ENCODE results near the gene ST3GAL5. TPM values are rescaled to one million over a fixed set of nuclear protein-coding genes. Genes with fewer than 3 reads are reported as not detected.

The ST3GAL5 gene
- total and polyA plus RNA-seq, 2 donors (not counting 1 experiment from before 2014, with no cell fraction given): 6.2 to 10.9 TPM

DNA sequence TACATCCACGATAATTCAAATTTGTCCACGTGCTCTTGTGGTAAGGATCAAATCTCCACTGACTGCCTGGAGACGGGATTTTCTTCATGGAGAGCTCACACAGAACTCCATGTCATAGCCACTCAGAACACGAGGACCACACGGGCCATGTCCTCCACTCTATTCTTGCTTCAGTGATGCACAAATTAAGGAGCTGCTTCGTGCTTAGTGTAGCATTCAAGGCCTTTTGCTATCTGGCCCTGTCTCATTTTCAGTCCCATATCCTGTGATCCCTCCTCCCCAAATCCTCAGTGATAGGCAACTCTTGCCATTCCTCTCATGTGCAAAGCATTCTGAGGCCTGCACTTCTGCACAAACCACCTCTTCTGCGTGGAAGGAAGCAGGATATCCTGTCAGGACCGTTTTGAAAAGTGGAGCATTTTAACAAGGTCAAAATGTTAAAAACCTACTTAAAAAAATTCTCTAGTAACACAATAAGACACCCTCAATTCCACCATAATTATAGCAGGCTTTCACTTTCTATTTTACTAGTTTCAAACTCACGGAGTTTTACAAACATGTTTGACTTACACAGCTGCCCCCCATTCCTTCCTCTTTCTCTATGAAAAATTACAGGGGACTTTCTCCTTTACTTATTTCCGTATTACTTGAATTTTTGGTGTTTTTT, 35.2 kb downstream of the ST3GAL5 start:
- Histone ChIP-seq H3K4me2 (ENCODE audit: extremely low read depth, insufficient read depth, low read length) (no peak overlapping the region), H3K4me3 (replicated peaks in 1 of 4; ENCODE audit: control extremely low read depth in 1 of 4, insufficient read depth in 1 of 4, low read depth in 3 of 4, low read length in 4 of 4) (no peak overlapping the region), H3K27ac (ENCODE audit: insufficient read depth, low read length) (no peak overlapping the region), H3K9me3 (ENCODE audit: control insufficient read depth, insufficient read depth, low read depth, low read length) (no peaks in the 10 kb centered on the region), H3K4me1 (ENCODE audit: control insufficient read depth, extremely low read depth, insufficient read depth, low read length) (no peaks in the 10 kb centered on the region), H3K9ac (ENCODE audit: insufficient read depth, low read length) (no peak overlapping the region), H4K20me1 (ENCODE audit: control insufficient read depth, extremely low read depth, insufficient read depth, low read length) (no peaks in the 10 kb centered on the region), H2AFZ (ENCODE audit: low read length) (no peak overlapping the region), H3K36me3 (ENCODE audit: control insufficient read depth, insufficient read depth, low read length) (no peaks in the 10 kb centered on the region), H3K27me3 (ENCODE audit: control insufficient read depth, insufficient read depth, low read length) (no peaks in the 10 kb centered on the region), H3K79me2 (ENCODE audit: control insufficient read depth, insufficient read depth, low read length) (no peaks in the 10 kb centered on the region)
- TF ChIP-seq EZH2 (IDR thresholded peaks at IDR 0.05; ENCODE audit: low read length, missing control alignments): no peak
- DNase-seq (ENCODE audit: low read depth in 2 of 2): no peak

DNA sequence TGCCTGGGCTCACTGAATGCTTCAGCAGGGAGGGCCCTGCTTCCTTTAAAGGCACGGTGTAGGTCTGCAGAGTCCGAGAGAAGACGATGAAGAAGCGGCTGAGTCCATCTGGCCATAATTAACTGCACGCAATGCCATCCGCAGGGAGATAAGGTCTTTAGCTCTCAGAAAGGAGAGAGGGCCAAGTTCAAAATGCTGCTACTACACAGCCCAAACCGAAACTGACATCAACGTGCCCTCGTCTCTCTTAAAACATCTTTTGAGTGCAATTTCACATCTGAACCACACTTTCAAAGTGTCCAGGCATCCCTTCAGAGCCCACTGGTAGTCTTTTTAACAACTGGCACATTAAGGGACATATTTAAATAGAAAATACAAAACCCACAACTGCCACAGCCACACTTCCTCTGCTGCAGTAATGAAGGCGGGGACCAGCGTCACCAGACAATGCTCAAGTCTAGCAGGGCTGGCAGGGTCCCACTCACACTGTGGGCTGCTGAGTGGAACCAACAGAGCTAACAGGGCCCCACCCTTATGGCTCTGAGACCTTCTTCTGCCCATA, 35.8 kb downstream of the ST3GAL5 start:
- H3K4me1 ChIP-seq (ENCODE audit: control insufficient read depth, extremely low read depth, insufficient read depth, low read length): no peaks in the 10 kb centered on the region
- no peak overlapping the region for H2AFZ ChIP-seq (ENCODE audit: low read length)
- no peaks in the 10 kb centered on the region for H3K27me3 ChIP-seq (ENCODE audit: control insufficient read depth, insufficient read depth, low read length)
- H3K36me3 ChIP-seq (ENCODE audit: control insufficient read depth, insufficient read depth, low read length): no peaks in the 10 kb centered on the region
- no peak overlapping the region for H3K4me2 ChIP-seq (ENCODE audit: extremely low read depth, insufficient read depth, low read length)
- H3K9me3 ChIP-seq (ENCODE audit: control insufficient read depth, insufficient read depth, low read depth, low read length): no peaks in the 10 kb centered on the region
- no peaks in the 10 kb centered on the region for H3K79me2 ChIP-seq (ENCODE audit: control insufficient read depth, insufficient read depth, low read length)
- no peak overlapping the region for H3K4me3 ChIP-seq (replicated peaks in 1 of 4; ENCODE audit: control extremely low read depth in 1 of 4, insufficient read depth in 1 of 4, low read depth in 3 of 4, low read length in 4 of 4)
- no peaks in the 10 kb centered on the region for H4K20me1 ChIP-seq (ENCODE audit: control insufficient read depth, extremely low read depth, insufficient read depth, low read length)
- H3K9ac ChIP-seq (ENCODE audit: insufficient read depth, low read length): no peak overlapping the region
- no peak for TF ChIP-seq EZH2 (IDR thresholded peaks at IDR 0.05; ENCODE audit: low read length, missing control alignments)
- TF ChIP-seq, protein P1, sequence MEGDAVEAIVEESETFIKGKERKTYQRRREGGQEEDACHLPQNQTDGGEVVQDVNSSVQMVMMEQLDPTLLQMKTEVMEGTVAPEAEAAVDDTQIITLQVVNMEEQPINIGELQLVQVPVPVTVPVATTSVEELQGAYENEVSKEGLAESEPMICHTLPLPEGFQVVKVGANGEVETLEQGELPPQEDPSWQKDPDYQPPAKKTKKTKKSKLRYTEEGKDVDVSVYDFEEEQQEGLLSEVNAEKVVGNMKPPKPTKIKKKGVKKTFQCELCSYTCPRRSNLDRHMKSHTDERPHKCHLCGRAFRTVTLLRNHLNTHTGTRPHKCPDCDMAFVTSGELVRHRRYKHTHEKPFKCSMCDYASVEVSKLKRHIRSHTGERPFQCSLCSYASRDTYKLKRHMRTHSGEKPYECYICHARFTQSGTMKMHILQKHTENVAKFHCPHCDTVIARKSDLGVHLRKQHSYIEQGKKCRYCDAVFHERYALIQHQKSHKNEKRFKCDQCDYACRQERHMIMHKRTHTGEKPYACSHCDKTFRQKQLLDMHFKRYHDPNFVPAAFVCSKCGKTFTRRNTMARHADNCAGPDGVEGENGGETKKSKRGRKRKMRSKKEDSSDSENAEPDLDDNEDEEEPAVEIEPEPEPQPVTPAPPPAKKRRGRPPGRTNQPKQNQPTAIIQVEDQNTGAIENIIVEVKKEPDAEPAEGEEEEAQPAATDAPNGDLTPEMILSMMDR (conservative IDR thresholded peaks at IDR 0.05 in 1 of 2, IDR thresholded peaks at IDR 0.05 in 1 of 2; ENCODE audit: low read depth in 1 of 2, low read length in 2 of 2): no peak
- no peak overlapping the region for H3K27ac ChIP-seq (ENCODE audit: insufficient read depth, low read length)
- DNase-seq (ENCODE audit: low read depth in 2 of 2): no peak

DNA sequence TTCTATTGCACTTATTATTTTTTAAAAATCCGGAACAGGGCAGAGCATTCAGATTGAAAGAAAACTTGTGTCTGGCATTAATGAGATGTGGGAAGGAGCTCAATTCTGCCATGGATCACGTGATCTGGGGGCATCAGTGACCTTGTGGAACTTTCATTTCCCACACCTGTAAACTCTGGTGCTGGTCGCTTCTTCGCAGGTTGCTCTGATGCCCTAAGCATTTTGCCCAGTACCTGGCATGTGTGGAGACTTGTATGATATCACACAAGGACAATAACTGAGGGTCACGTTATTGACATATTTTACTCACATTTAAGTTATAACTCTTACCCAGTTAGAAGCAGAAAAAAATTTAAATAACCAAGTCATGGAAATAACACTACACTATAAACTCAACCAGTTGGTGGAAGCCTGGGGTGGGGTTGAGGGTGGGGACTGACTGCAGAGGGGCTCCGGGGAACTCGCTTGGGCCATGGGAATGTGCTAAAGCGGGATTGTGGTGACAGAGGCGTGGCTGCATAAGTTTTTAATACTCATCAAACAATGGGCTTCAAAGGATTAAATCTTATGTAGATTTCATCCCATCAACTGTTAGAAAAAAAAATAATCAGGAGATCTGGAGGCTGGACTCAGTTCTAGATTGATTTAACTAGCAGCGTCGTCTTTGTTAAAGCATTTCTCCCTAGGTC, 36.5 kb downstream of the ST3GAL5 start:
- Histone ChIP-seq H3K27ac (ENCODE audit: insufficient read depth, low read length) (no peak overlapping the region), H4K20me1 (ENCODE audit: control insufficient read depth, extremely low read depth, insufficient read depth, low read length) (no peaks in the 10 kb centered on the region), H3K4me2 (ENCODE audit: extremely low read depth, insufficient read depth, low read length) (no peak overlapping the region), H2AFZ (ENCODE audit: low read length) (no peak overlapping the region), H3K9me3 (ENCODE audit: control insufficient read depth, insufficient read depth, low read depth, low read length) (no peaks in the 10 kb centered on the region), H3K36me3 (ENCODE audit: control insufficient read depth, insufficient read depth, low read length) (no peaks in the 10 kb centered on the region), H3K79me2 (ENCODE audit: control insufficient read depth, insufficient read depth, low read length) (no peaks in the 10 kb centered on the region), H3K27me3 (ENCODE audit: control insufficient read depth, insufficient read depth, low read length) (no peaks in the 10 kb centered on the region), H3K4me1 (ENCODE audit: control insufficient read depth, extremely low read depth, insufficient read depth, low read length) (no peaks in the 10 kb centered on the region), H3K9ac (ENCODE audit: insufficient read depth, low read length) (no peak overlapping the region), H3K4me3 (replicated peaks in 1 of 4; ENCODE audit: control extremely low read depth in 1 of 4, insufficient read depth in 1 of 4, low read depth in 3 of 4, low read length in 4 of 4) (no peak overlapping the region)
- TF ChIP-seq, protein P1 (conservative IDR thresholded peaks at IDR 0.05 in 1 of 2, IDR thresholded peaks at IDR 0.05 in 1 of 2; ENCODE audit: low read depth in 1 of 2, low read length in 2 of 2): no peak
- no peak for TF ChIP-seq EZH2 (IDR thresholded peaks at IDR 0.05; ENCODE audit: low read length, missing control alignments)
- no peak for DNase-seq (ENCODE audit: low read depth in 2 of 2)

All from fibroblast of lung (primary cell).